Loucy (cell line): ENCODE data around the gene HMX2.

Source experiments
- EZH2phosphoT487 ChIP-seq: fragments of 200-600 bp; IDR thresholded peaks from 2 replicates; pipeline ENCODE4 v1.6.1; 2018; ENCODE audit warnings: antibody characterized with exemption, mild to moderate bottlenecking, moderate library complexity, borderline replicate concordance
- TF ChIP-seq, protein P1 (sequence below): fragments of 200-600 bp; sonication (generic); conservative IDR thresholded peaks from 2 replicates; pipeline ENCODE4 v1.5.1; 2014; ENCODE audit warnings: mild to moderate bottlenecking, antibody characterized with exemption, low read length

DNA sequence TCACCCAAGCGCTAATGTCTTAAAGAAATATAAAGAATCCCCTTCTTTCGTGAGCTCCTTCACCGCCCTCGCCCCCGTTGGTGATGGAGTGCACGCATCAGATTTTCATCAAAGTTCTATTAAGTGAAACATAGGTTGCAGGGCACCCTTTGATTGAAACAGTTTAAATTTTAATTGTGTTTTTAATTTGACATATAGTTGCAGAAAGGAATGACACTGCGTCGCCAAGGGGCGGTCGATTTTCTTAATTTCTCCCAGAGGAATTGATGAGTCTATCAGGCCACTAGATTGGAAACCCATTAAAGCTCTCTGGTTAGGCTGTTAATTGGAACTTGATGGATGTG is 4.1 kb upstream of the HMX2 start:
- TF ChIP-seq EZH2phosphoT487 = no peak
- TF ChIP-seq, protein P1, sequence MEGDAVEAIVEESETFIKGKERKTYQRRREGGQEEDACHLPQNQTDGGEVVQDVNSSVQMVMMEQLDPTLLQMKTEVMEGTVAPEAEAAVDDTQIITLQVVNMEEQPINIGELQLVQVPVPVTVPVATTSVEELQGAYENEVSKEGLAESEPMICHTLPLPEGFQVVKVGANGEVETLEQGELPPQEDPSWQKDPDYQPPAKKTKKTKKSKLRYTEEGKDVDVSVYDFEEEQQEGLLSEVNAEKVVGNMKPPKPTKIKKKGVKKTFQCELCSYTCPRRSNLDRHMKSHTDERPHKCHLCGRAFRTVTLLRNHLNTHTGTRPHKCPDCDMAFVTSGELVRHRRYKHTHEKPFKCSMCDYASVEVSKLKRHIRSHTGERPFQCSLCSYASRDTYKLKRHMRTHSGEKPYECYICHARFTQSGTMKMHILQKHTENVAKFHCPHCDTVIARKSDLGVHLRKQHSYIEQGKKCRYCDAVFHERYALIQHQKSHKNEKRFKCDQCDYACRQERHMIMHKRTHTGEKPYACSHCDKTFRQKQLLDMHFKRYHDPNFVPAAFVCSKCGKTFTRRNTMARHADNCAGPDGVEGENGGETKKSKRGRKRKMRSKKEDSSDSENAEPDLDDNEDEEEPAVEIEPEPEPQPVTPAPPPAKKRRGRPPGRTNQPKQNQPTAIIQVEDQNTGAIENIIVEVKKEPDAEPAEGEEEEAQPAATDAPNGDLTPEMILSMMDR = no peak
